Ecto neural progenitor cell (in vitro differentiated cells): Measurements from ENCODE around the gene PPIL1.

Source experiments
- DNase-seq: peaks from one replicate; pipeline ENCODE4 v3.0.0-alpha.2; 2018; ENCODE audit warnings: low spot score

PPIL1 gene

DNA sequence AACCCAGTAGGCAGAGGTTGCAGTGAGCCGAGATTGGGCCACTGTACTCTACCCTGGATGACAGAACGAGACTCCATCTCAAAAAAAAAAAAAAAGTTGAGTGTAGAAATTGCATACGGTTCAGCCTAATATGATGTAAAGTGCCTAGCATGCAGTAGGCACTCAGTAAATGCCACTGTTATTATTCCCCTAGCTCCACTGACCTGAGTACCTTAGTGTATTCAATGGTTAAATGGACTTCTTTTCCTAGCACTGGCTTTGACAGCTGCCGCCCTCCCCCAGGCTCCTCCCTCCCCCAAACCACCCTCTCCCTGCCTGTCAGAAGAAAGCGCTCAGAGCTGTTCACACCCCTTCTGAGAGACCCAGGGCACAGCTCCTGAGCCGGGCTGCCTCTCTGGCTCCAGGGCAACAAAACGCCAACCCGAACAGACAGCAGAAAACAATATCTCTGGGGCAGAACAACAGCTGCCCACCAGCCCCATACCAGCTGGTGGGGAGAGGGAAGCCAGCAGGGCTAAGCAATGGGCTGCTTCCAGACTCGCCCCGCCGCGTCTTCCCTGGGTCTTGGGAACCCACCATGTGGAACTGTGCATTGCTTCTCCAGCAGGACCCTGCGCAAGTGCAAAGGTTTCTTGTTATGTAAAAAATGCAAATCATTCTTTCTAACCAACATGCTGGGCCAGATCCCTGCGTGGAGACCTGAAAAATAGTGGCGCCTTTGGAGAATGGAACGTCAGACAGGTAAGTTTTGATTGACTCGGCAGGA lies 39.8 kb downstream of the PPIL1 start:
- DNase-seq: no peak

DNA sequence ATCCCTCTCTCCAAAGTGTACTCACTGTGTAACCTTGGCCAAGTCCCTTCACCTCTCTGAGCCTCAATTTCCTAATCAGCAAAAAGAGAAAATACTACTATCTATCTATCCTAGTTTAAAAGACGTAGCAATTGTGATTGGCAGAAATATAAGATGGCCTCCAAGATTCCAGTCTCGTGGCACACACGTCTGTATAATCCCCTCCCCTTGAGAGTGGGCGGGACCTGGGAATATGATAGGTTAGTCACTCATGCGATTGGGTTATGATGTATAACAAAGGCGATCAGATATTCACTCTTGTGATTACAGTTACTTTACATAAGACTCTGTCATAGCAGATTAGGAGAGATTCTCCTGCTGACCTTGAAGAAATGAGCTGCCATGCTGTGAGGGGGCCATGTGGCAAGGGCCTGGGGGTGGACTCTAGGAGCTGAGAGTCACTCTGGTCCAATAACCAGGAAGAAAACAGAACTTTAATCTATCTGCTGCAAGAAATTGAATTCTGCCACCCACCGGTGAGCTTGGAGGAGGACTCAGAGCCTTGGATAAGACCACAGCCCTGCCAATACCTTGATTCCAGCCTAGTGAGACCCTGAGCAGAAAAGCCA lies 41.3 kb downstream of the PPIL1 start:
- no peak for DNase-seq

DNA sequence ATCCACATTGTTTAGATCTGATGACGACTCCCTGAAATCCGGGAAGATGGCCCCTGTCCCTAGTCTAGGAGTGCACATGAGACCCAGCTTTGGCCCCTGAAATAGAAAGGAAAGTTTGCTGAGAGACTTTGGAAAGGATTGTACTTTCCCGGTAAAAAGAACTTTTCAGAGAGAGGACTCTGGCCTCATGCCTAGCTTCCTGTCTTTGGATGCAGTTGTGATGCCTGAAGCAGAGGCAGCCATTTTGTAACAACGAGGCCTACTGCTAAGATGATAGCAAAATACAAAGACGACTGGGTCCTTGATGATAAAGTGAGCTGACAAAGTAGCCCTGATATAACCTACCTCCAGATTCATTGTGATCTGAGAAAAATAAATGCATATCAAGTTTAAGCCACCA lies 42.3 kb downstream of the PPIL1 start:
- no peak for DNase-seq

DNA sequence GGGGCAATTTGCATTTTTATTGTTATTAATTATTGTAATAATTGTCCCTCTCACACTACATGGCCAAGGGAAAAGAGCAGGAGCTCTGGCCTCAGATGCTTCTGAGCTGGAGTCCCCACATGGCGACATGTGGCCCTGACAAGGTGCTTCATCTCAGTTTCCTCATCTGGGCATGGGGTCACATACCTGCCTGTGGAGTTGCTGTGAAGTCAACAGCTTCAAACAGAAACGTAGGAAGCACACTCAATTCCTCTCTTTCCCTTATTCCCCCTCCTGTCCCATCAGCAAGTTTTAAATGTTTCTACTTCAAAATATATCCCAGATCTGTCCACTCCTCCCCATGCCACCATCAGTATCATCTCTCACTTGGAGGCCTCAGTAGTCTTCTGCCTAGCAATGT lies 44.0 kb downstream of the PPIL1 start:
- DNase-seq: no peak

DNA sequence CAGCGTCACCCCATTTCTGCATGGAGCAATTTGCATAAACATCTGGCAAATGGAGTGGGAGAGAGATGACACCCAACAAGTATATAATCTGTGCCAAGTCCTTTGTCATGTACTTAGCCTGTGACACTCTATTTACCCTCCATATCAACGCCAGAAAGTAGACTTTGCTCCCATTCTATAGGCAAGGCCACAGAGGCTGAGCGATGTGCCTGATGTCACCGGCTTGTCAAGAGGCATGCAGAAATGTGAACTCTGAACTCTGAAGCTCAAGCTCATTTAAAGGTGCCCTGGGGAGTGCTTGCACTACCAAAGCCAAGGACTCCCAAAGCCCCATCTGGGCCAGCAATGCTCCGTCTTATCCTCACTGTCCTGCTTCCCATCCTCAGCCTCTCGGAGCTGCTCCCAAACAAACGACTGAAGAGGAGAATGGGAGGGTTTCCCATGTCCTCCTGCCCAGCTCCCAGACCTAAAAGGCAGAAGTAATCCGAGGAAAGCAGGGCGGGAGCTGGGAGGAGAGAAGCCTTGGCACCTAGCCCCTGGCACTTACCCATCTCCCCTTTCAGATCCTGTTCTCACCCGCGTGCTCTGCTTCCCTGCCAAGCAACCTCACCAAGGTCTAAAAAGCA lies 44.6 kb downstream of the PPIL1 start:
- no peak for DNase-seq

DNA sequence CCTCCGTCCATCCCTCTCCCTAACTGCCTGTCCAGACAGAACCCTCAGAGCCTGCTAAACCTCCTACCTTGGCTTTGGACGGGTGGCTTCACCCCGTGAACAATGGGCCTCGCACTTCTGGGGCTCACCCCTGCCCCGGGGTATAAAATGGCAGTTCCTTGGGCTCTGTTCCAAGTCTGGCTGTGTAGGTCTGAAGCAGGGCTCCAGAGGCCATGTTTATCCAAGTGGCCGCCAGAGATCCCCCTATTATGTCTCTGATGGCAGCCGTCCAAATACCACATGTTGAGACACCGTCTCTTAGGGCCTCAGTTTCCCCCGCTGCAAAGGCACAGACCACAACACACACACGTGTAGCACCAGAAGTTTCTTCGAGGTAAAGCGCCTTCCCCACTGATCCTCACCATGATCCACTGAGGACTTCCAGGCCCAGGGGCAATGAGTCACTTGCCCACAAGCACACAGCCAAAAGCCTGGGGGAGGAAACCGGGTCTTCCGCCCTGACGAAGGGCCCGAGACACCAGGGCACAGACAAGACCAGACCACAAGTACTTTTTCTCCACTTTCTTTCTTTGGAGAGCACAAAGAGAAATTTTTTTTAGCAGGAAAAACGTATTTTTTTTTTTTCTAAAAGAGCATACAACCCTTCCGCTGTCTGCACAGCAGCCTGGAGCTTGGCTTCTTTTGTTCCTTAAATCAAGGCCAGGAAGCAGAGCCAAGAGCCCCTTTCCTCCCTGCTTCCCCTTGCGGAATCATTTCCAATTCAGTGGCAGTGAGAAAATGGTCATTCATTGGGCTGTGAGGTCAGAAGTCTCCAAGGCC lies 47.1 kb downstream of the PPIL1 start:
- no peak for DNase-seq

DNA sequence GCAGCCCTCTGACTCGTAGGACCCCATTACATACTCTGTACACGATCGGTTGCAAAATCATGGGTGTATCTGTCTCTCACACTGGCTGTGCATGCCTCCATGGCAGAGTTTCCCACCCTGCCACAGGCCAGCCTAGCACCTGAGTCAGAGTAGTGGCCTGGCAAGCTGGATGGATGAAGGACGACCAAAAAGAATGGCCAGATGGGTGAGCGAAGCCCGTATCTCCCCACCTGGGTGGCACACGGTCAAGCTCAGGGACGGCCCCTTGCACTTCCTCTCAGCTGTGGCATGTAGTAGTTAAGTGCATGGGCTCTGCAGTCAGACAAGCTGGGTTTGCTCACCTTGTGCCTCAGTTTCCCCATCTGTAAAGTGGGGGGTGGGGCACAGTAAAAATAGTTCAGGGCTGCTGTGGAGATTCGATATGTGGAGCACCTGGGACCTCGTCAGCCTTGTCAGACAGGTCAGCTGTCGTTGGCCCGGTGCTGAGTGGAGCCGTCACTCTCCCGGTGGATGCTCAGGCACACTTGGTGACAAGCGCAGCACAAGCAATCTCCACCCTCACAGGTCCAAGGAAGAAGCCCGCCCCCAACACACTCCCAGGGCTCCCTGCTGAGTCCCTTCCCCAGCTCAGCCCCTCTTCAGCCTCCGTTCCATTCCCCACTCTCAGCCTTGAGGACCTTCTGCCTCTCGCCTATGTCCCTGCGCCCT lies 47.9 kb downstream of the PPIL1 start:
- DNase-seq: no peak

DNA sequence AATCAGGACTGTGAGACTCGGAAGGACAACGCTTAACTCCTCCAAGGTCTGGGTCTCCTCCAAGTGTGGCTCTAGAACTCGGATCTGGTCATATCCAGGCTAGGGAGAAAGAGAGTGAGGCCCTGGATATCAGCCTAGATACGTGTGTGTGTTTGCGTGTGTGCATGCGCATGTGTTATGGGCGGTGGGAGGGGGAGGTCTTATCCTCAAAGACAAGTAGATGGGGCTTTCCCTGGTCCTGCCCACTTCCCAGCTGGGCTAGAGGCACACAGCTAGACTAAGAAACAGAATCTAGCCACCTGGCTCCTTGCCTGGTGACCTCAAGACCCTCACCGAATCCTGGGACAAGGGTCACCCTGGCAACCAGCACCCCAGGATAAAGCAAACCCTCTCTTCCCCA lies 48.6 kb downstream of the PPIL1 start:
- DNase-seq: no peak

DNA sequence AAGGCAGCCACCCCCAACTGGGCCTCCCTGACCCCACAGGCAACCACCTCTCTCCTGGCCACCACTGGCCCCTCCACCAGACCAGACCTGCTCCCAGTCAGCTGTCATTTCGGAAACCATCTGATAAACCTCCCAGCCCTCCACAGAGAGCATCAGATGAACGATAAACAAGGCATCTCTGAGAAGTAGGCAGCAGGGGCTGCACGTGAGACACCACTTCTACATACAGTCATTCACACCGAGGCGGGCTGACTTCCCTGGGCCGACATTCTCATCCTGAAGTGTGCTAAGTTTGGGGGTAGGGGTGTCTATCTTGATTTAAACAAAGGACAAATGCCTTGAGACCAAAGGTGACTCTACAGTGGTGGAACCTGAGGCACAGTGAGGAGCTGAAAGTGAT lies 49.2 kb downstream of the PPIL1 start:
- no peak for DNase-seq

DNA sequence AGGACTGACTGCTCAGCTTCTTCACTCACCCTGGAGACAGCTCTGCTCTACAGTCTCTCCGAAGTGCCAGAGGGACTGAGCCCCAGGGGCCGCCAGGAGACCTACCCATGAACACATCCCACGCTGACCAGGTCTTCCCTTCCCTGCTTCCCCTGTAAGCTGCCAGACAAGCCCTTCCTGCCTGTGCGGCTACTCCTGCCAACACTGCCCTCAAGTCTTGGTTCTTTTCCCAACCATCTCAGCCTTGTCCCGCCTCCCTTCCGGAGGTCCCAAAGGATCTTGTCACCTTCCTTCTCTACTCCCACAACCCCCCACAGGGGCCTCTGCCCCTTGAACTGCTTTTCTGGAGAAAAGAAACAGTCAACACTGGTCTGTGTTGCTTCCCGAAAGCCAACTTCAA lies 50.4 kb downstream of the PPIL1 start:
- DNase-seq: no peak

DNA sequence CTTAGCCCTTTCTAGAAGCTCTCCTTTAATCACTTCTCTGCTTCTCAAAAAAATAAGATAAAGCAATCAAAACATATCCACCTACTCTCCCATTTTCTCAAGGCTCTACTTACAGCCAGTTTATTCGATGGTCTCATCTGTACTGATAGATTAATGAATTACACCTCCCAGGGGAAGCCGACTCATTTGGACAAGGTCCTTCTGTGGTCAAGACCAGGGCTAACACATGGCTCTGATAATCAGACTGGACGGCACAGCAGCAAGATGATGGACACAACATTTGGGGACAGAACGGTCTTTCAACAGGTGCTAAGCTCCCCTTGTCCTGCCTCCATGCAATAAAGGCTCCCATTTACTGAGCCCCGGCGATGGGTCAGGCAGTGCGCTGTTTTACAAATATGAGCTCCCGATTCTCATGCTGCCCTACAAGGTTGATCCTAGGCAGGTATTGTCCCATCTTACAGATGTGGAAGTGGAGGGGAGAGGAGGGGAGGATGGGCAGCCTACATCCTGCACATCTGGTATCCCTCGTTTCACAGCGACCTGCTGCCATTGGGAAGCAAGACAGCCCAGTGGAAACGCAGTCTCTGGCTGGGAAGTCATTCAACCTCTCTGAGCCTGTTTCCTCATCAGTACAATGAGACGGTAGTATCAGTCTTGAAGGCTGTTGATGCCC lies 51.0 kb downstream of the PPIL1 start:
- no peak for DNase-seq

DNA sequence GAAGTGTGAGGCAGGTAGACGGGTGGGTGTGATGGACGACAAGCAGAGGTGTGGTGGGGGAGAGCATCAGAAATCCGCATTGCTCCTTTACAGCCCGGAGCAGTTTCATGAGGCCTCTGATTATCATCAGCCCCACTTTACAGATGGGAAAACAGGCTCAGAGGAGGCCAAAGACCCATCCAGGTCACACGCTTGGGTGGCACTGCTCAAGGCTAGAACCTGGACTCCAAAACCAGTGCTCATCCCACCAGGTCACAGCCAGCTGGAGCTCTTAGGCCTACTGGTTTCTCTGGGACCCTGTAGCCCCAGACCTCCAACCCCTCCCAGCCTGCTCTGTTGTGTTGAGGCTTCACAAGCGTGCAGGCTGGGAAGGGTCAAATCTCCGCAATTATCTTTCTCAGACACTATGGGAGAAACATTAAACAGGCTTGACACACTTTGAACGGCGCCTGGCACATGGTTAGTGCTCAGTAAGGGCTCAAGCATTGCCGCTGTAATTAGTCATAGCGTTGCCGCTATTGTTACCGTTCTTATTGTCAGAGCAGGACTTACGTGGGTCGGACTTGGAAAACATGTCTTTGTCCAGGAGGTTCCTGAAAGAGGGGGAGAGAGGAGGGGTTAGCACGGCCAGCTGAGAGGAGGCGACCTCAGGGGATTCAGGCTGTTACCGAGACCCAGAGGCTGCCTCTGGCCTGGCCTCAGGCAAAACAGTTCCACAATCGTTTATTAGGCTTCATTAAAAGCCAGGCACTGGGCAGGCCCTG lies 51.9 kb downstream of the PPIL1 start:
- DNase-seq: no peak

DNA sequence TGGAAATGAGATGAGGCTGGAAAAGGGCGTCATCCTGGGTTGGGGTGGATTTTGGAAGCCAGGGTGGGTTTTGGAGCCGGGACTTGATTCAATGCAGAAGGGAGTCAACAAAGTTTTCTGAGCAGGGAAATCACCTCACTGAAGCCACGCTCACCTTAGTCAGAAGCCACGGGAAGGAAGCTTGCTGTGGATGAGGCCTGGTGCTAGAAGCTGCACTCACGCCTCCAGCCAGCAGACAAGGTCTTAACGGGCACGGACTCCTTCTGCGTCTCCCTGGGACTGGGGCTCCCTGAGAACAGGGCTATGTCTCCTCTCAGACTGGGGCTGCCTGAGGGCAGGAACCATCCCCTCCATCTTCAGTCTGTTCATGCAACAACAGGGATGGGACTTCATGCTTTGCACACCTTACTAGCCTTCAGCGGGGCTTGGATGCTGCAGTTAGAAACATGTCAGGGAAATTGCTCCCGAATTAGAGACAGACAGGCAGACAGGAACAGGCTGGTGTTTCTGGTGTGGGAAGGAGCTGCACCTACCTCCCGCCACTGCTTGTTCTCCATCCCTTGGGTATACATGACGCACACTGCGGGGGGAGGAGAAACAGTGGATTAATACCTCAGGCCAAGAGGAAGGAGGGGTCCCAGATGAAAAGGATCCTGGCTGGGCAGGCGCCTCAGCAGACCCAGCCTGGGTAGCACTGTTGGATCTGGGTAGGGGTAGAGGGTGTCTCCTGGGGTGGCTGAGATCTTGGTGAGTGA lies 52.8 kb downstream of the PPIL1 start:
- no peak for DNase-seq

DNA sequence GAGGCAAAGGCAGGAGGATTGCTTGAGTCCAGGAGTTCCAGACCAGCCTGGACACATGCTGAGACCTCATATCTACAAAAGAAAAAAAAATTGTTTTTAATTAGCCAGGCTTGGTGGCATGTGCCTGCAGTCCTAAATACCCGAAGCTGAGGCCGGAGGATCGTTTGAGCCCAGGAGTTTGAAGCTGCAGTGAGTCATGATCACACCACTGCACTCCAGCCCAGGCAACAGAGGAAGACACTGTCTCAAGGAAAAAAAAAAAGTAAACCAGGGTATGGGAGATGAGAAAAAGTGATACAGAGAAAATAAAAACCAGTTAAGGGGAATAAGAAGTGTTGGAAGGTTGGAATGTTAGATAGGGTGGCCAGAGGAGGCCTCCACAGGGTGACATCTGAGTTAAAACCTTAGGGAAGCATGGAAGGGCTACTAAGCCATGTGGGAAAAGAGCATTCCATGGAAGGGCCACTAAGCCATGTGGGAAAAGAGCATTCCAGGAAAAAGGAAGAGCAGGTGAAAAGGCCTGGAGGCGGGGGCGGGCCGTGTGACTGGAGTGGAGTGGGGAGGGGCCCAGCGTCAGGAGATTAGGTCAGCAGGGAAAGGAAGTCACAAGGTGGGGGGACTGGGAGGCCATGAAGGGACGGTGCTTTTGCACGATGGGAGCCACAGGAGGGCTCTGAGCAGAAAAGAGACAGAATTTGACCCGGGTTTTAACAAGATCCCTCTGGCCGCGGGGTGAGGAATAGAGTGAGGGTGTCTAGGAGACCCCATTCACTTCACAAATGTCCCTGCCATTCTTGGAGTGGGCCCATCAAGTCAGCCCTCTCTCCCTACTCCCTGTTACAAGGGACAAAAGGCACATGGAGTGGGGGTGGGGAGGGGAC lies 53.7 kb downstream of the PPIL1 start:
- DNase-seq: no peak

DNA sequence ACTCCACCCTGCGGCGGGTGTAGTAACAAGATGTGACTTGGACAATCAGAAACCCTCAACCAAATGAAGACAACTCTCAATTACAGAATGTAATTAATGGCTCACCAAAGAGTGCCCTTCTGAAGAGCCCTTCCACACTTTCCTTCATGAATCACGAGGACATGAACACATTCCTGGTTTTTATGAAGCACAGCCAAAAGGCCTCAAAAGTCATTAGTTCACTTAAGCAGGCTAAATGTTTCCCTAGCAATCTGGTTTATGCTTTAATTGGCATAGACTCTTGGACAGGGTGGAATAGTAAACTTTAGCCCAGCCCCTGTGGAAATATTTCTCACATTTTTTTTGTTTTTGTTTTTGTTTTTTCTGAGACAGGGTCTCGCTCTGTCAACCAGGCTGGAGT lies 55.8 kb downstream of the PPIL1 start:
- no peak for DNase-seq

DNA sequence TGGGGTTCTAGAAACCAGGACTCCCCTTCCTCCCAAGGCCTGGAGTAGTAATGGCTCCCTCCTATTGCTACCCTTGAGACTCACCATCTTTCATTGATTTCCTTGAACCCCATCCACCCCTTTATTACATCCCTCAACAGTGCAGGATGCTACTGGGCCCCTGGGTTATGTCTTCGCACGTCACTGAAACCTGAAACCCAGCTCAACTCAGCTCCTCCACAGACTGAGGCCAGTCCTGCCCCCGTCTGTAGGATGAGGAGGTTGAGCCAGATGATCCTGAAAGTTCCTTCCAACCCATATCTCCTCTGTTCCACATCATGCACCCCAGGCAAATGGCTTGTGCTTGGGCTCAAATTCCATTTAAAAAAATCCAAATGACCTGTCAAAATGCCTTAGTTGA lies 56.8 kb downstream of the PPIL1 start:
- no peak for DNase-seq

DNA sequence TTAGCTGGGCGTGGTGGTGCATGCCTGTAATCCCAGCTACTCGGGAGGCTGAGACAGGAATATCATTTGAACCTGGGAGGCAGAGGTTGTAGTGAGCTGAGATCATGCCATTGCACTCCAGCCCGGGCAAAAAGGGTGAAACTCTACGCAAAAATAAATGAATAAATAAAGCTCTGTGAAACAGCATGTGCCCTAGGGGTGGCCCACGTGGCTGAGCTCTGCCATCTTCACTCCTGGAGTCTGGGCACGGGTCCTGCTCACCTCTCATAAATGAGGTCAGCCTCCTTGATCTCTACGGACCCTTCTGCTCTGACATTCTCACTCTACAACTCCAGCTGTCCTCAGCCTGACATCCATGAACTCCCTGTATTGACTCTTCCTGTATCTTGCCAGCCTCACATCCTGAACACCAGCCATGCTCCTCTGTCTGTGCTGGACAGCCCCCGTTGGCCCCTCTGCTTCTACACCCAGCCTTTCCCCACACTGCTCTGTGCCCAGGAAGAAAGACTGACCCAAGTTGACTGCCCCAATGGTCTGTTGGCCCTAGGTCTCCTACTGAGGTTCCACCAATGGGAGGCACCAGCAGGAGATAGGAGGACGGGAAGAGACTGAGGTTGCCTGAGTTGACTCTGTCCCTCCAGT lies 57.3 kb downstream of the PPIL1 start:
- no peak for DNase-seq

DNA sequence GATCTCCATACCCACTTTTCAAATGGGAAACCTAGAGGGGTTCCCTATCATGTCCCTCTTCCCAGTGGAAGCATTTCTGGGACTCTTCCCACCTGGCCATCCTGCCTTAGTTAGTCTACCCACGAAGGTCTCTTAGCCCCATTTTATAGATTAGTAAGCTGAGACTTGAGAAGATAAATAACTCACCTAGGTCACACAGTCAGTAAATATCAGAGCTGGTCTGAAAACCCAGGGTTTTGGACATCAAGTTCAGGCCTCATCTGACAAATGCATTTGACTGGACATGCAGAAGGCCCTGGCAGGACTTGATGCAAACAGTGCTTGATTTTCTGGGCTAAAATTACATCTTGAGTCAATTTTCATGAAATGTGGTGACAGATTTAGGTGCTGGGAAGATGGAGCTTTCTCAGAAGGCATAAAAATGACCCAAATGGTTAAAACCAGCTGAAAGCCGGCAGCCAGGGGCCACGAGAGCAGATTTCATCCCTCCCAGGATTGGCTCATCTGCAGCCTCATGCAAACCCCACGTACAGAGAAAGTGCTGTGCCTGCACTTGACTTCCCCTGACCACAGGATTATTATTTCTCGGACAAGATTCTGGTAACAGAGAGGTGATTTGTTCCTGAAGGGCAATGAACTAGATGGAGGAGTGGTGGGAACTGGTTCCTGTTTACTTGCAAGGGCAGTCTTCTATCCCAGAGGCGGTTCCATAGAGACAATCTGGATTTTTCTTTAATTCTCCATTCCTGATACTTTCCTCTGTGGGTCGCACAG lies 58.5 kb downstream of the PPIL1 start:
- DNase-seq: no peak
